GM12891 (cell line): ENCODE data around the gene CFL2.

ENCODE experiments used
- PAX5 ChIP-seq: IDR thresholded peaks from 2 replicates; pipeline ENCODE4 v1.6.1; 2011; ENCODE audit warnings: low read length, moderate library complexity, mild to moderate bottlenecking; ENCODE audit not compliant: insufficient read depth, severe bottlenecking
- POLR2A ChIP-seq: IDR thresholded peaks from 2 replicates; pipeline ENCODE4 v1.6.1; 2011; ENCODE audit warnings: low read depth, low read length, control low read depth
- POLR2AphosphoS5 ChIP-seq: IDR thresholded peaks from 2 replicates; pipeline ENCODE4 v1.6.1; 2011; ENCODE audit warnings: low read depth, low read length, control low read depth
- POU2F2 ChIP-seq: IDR thresholded peaks from 2 replicates; pipeline ENCODE4 v1.6.1; 2011; ENCODE audit warnings: low read depth, mild to moderate bottlenecking, control low read depth, low read length, moderate library complexity
- TAF1 ChIP-seq: IDR thresholded peaks from 2 replicates; pipeline ENCODE4 v1.6.1; 2011; ENCODE audit warnings: low read depth, low read length, control low read depth

DNA sequence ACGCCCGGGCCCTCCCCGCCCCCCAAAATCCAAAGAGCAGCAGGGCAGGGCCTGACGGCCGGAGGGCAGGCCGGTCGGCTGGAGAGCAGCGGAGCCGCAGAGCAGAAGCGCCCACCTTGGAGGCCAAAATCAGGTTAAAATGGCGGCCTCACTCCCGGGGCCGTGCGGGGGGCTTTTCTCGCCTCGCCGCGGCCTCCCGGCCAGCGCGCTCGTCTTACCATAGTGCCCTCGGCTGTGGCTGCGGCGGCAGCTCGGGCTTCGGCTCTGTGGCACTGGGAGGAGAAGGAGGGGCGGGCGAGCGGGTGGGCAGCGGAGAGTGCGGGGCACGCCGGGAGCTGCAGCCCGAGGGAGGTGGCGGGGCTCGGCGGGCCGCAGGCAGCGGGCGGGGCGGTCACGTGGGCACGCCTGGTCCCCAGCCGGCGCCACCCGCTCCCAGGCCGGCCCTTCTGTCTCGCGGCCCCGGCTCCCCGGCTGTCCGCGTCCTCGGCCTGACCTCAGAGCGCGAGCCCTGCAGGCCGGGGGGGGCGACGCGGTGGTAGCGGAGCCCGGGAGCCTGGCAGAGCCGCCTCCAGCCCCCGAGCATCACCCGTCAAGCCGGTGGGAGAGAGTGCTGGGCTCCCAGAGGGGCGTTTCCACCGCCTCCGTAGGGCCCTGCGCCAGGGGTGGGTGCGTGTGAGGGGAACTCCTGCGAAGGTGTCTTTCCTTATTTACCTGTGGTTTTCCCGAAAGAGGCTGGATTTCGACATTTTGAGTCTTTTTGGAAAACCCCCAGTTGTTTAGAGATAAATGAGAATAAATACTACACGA, at the start of gene CFL2:
- TF ChIP-seq POLR2A = no peak; the same call in 1 of the 2 replicates
- no peak for TF ChIP-seq POLR2AphosphoS5
- no peak for TF ChIP-seq PAX5
- TF ChIP-seq TAF1 = peak; percentile 50
- no peak for TF ChIP-seq POU2F2
